HL-60/S4 treated with retinoic acid at 250 ng/mL for 4 days and 3 days (cell line): ENCODE results near the gene ISG15.
"Not testable (repeated sequence)": the region's sequence is repeated elsewhere in the genome, so short reads cannot be mapped to it uniquely, and the experiment has no call there.

Experiments used
- in situ Hi-C: fragments of 300-500 bp; cut with MboI; formaldehyde crosslinking; loops from 2 replicates; pipeline ENCODE4 v1.7.0; 2022; ENCODE audit warnings: low sequenced_read_pairs

Gene ISG15

GRCh38 chr1:1026599-1027413 lies 13.5 kb downstream of the ISG15 start:
- in situ Hi-C loops, result no loop called here

GRCh38 chr1:1027791-1028190 lies 14.5 kb downstream of the ISG15 start:
- in situ Hi-C loops, result no loop called here

- in situ Hi-C loops, result not testable (repeated sequence)
Measured at GRCh38 chr1:1030867-1031658, 17.8 kb downstream of the ISG15 start.

GRCh38 chr1:1031659-1032235 lies 18.4 kb downstream of the ISG15 start:
- in situ Hi-C loops, result no loop called here

- in situ Hi-C loops, result no loop called here
Measured at GRCh38 chr1:1032424-1032823, 19.1 kb downstream of the ISG15 start.

GRCh38 chr1:1033009-1033587 lies 19.8 kb downstream of the ISG15 start:
- in situ Hi-C loops, result no loop called here

- in situ Hi-C loops, result no loop called here
Measured at GRCh38 chr1:1033731-1034438, 20.6 kb downstream of the ISG15 start.

GRCh38 chr1:1034439-1034781 lies 21.1 kb downstream of the ISG15 start:
- in situ Hi-C loops, result no loop called here

- in situ Hi-C loops, result no loop called here
Measured at GRCh38 chr1:1035291-1035943, 22.1 kb downstream of the ISG15 start.

GRCh38 chr1:1037366-1038327 lies 24.4 kb downstream of the ISG15 start:
- in situ Hi-C loops, result no loop called here

GRCh38 chr1:1038694-1039093 lies 25.4 kb downstream of the ISG15 start:
- in situ Hi-C loops, result no loop called here

- in situ Hi-C loops, result no loop called here
Measured at GRCh38 chr1:1039145-1039910, 26.0 kb downstream of the ISG15 start.

- in situ Hi-C loops, result no loop called here
Measured at GRCh38 chr1:1040004-1040991, 27.0 kb downstream of the ISG15 start.

- in situ Hi-C loops, result no loop called here
Measured at GRCh38 chr1:1041092-1041523, 27.8 kb downstream of the ISG15 start.

- in situ Hi-C loops, result no loop called here
Measured at GRCh38 chr1:1041873-1042272, 28.6 kb downstream of the ISG15 start.

- in situ Hi-C loops, result no loop called here
Measured at GRCh38 chr1:1042835-1043234, 29.5 kb downstream of the ISG15 start.

- in situ Hi-C loops, result no loop called here
Measured at GRCh38 chr1:1043411-1043810, 30.1 kb downstream of the ISG15 start.
